Myocyte (in vitro differentiated cells): ENCODE data around the gene EPHA2. TPM values are rescaled to one million over a fixed set of nuclear protein-coding genes. Genes with fewer than 3 reads are reported as not detected.
A peak's percentile ranks its signal among the peaks of the same experiment; 100 is the strongest.
"Not testable (repeated sequence)": the region's sequence is repeated elsewhere in the genome, so short reads cannot be mapped to it uniquely, and the experiment has no call there.

ENCODE experiments used
- DNase-seq: peaks from one replicate; pipeline ENCODE4 v3.0.0-alpha.2; 2012; ENCODE audit warnings: low read depth
- total RNA-seq: library from RNA; depleted of rRNA; stranded (reverse); fragments of >200 nt; gene quantifications from 2 replicates; pipeline ENCODE4 v1.2.3, GENCODE V29; 2014

EPHA2 gene
- total RNA-seq, 1 donor from 2014 or later, result 18.1 TPM

DNA sequence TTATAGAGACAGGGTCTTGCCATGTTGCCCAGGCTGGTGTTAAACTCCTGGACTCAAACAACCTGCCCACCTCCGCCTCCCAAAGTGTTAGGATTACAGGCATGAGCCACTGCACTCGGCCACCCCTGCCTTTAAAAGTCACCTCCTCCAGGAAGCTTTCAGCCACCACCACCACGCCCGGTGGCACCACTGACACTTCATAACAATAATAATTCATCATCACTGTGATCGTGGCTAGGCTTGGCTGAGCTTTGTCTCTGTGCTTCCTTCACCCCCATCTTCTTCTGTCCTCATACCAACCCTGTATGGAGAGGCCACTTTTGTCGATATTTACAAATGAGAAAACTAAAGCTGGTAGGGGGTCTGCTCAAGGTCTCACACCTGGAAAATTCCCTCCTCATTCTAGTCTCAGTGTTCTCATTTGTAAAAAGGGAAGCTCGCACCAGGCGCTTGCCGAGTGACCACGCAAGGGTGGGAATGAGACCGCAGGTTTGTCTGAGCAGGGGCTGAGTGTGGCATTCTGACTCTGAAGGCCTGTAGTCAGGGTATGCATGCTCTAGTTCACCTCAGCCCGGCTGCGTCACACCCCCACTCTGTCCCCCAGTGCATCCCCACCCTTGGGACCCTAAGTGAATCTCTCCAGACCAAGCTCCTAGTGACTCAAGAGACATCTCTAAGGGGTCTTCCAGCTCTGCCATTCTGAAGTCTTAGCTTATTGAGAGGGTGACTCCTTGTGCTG is 12.9 kb upstream of the EPHA2 start:
- no peak for DNase-seq

DNA sequence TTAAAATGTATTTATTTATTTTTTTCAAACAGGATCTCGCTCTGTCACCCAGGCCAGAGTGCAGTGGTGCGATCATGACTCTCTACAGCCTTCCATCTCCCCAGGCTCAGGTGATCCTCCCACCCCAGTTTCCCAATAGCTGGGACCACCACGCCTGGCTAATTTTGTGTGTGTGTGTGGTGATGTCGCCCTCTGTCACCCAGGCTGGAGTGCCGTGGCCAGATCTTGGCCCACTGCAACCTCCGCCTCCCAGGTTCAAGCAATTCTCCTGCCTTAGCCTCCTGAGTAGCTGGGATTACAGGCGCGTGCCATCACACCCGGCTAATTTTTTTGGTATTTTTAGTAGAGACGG is 12.3 kb upstream of the EPHA2 start:
- not testable (repeated sequence) for DNase-seq

DNA sequence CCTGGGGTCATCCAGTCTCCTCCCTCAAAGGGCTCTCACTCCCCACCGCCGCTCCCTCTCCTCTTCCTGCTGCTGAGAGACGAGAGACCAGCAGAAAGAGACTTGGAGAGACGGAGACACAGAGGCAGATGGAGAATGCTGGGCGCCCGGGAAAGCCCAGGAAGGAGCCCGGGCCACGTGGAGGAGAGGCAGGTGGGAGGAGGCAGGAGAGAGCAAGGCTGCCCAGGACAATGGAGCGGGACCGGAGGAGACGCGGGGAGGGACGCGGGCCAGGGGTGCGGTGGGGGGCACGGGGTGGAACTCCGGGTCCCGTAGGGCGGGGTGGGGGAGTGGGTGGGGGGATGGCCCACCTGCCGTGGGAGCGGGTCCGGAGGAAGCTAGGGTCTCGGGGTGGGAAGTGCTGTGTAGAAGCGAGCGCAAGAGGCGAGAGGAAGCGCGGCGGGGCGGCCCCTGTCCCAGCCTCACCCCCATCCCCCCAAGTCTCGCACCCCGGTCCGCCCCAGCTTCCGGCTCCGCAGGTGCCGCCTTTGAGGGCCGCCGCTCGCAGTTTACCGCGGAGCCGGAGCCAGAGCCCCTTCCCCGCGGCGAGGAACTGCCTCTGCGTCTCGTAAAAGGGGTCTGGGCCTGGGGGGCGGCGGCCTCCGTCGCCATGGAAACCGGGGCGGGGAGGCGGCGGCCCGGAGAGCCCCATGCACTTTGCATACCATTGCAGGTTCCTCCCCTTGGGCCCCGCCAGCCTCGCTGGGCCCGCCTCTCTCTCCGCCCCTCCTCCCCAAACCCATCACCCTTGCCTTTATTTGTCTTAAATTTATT is 11.7 kb upstream of the EPHA2 start:
- no peak for DNase-seq

DNA sequence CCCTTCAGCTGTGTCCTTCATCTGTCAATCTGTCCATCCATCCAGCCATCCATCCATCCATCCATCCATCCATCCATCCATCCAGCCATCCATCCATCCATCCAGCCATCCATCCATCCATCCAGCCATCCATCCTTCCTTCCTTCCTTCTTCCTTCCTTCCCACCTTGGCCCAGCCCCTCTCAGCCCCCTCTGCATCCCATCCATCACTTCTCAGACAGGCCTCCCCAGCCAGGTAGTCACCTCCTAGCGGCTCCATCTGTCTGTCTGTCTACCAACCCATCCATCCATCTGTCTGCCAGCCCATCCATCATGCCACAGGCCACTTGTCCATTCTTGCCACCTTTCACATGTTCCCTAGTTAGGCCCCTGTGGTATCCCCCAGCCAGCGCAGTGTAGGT is 10.2 kb upstream of the EPHA2 start:
- DNase-seq, result no peak

DNA sequence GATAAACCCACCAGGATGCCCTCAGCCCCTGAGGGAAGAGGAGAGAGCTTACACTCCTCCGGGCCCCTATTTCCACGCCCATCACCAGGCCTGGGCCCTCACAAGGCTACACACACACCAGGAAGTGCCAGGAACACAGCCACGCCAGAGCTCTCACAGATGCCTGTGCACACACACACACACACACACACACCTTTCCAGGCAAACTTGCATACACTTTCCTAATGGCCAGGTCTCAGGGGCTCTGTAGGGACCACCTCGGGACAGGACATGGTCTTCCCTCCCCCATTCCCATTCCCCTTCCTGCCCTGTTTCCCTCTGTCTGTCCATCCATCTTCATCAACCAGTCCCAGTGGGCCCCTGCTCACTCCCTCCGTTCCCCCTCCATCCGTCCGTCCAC is 9.7 kb upstream of the EPHA2 start:
- no peak for DNase-seq

DNA sequence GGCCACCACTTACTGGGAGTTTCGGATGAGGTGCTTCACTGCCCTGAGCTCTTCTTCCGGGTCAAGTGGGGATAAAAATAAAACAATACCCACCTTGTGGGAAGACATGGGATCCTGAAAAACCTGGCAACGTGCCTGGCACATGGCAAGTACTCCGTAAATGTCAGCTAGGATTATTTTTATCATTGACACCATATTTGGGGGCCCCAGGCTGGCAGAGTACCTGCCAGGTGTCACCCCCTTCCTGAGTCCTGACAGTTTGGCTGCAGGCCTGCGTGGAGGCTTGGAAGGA is 9.2 kb upstream of the EPHA2 start:
- DNase-seq, result no peak

DNA sequence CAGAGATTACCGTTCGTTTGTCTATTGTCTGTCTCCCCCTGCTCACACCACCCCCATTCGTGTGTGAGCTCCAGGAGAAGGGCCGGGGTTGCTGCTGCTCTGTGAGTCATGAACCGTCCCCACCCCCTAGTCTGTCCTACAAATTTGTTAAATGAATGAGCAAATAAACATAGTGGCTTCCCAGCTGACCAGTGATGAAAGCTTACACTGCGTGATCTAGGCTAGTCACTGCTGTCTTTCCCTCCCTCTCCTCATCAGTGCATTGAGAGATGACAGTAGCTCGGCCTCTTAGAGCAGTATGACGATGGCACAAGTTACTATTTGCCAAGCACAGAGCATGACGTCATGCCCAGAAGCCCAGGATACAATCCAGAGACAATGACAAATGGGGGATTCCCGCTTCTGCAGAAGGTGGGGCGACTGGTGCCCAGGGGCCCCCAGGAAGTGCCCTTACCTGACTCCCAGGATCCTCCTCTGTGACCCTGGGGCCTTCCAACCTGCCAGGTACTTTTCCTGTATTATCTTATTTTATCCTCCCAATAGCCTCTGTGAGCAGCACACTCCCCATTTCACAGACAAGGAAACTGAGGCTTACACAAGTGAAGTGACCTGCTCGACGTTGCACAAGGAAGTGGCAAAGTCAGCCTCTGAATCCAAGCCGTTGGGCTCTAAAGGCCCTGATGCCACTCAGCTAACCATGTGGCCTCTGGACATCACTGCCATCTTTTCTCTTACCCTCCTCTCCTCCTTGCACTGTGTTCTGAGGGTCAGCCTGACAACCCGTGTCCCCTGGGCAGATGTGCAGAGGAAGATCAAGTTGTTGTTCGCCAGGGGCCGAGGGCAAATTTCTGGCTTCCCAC is 8.6 kb upstream of the EPHA2 start:
- DNase-seq, result peak; percentile 85

DNA sequence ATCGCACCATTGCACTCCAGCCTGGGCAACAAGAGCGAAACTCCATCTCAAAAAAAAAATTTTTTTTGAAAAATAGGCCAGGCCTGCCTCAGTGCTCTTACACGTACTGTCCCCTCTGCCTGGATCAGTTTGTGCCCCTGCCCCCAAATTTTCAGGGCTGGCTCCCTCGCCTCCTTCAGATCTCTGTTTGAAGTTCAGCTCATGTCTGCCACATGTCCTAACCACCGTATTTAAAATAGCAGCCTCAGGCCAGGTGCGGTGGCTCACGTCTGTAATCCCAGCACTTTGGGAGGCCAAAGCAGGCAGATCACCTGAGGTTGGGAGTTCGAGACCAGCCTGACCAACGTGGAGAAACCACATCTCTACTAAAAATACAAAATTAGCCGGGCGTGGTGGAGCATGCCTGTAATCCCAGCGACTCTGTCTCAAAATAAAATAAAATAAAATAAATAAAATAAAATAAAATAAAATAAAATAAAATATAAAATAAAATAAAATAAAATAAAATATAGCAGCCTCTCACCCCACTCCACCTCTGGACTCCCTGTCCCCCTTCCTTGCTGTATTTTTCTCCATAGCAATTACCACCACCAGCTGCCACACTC is 7.8 kb upstream of the EPHA2 start:
- DNase-seq, result not testable (repeated sequence)

DNA sequence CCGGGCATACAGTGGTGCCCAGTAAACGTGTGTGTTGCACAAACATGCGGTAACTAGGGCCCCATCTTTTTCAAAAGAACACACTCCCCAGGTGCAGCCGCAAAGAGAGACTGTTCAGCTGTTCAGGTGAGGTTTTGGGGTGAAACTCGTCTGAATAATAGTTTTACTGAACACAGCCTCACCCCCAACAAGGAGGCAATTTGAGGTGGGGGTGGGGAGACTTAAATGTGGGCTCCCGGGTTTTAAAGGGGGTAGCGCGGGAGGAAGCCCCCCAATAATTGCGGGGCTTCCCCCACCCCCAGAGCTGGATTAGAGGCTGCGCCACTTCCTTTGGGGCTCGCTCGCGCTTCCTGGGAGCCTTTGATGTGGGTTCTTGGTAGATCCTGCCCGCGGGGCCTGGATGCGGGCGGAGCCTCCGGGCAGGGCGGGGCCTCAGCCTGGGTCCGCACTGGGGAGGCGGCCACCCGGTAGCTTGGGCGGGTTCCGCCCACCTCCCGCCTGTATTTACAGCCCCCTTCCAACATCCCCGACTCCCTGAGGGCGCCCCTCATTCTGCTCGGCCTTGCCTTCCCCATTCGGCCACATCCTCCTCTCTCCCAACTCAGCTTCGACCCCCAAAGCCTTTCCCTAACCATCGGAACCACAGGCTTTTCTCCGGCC is 6.4 kb upstream of the EPHA2 start:
- DNase-seq, result no peak

DNA sequence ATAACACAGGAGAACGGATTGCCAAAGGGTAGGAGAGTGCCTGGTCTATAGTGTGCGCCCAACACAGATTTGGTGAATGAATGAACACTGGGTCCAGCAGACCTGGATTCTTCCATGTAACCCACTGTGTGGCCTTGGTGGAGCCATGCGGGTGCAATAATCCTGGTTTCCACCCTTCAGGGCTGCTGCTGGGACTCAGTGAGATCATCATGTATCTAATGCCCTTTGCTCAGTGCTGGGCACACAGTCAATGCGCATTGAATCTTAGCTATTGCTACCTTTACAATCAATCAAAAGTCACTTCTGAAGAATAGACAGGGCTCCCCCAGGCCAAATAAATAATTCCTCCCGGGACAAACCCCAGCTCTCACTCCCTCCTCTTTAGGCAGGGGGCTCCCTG is 5.8 kb upstream of the EPHA2 start:
- DNase-seq, result no peak

DNA sequence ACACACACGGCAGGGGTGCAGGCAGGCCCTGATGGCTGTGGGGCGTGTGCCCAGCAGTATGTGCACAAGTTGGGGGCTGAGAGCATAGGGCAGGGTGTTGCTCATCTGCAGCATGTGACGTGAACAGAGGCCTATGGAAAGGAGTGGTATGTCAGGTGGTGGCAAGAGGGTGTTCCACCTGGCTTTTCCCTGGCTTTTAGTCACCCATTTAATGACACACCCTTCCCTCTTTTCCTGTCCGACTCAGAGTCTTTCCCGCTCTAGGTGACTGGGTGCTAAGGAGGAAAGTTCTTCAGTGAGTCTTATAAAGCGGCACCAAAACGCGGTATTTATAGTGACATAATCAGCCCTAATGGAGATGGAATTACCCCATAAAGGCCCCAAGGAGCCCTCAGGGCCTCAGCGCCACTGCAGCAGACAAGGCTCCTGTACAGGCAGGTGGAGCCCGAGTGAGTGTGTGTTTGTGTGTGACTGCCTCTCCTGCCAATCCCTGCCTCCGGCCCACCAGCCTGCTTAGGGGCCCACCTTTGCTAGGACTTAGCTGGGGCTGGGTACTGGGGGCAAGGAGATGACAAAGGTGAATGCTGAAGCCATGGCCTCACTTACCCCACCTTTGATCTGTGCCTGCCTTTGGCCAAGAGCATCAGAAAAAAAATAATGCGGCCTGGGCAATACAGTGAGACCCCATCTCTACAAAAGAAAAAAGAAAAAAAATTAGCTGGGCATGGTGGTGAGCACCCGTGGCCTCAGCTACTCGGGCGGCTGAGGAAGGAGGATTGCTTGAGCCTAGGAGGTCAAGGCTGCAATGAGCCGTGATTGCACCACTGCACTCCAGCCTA is 3.3 kb upstream of the EPHA2 start:
- DNase-seq, result no peak

DNA sequence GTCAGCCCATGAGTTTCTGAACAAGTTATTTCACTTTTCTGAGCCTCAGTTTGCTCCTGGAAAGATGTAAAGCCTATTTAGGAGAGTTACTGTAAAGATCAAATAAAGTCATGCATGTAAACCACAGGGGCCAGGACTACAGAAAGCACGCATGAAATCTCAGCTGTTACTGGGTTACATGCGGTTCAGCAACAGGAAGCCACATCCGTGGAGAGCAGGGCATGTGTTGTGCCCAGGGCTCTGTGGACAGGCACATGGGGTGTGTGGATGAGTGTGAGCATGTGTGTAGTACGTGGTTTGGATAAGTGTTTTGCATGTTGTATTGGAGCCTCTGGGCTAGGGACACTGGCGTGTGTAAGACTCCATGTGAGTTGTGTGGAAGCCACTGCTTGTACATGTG is 2.2 kb upstream of the EPHA2 start:
- DNase-seq, result no peak

DNA sequence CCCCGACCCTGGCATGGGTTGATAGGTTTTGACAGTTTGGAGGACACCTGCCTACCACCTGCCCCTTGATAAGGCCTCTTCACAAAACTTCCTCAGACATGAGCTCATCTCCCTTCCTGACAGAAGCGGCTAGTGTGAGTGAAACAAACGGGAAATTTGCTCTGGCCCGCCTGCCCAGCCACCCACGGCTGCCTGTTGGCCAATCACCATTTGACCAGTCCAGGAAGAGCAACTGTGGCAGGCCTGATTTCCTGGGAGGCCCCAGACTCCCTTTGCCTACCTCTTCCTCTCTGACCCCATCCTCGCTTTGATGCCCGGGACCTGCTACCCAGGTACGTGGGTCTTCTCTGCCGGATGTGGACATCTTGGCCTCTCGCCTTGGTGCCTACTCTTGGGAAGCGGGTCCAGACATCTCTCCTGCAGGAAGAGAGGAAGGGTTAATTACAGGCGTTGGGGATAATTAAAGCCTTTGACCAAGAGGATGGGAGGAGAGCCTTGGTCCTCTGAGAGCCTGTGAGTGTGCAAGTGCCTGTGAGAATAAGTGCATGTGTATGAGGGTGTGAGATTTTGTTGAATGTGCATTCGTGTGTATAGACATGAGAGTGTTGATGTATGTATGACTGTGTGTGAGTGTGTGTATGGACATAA is 1.1 kb upstream of the EPHA2 start:
- no peak for DNase-seq

DNA sequence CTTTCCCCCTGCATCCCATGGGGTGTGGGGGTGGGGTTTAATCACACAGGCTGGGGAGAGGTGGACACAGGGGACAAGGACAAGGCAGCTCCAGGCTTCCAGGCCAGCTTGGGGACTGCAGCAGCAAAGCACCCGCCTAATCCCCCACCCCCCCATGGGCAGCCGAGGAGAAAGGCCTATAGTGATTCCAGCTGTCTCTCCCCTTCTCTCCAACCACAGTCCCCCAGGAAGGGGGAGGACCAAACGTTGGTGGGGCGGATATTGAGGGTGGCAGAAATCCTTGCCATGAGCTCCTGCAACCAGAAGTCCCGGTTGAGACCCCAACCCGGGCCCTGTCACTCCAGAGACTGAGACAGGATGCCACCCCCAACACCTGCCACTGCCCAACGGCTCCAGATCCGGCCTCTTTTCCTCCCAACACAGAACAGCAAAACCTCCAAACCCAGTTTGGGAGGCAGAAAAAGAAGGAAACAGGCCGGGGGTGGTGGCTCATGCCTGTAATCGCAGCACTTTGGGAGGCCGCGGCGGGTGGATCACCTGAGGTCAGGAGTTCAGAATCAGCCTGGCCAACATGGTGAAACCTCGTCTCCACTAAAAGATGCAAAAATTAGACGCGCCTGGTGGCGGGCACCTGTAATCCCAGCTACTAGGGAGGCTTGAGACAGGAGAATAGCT is 1.7 kb downstream of the EPHA2 start:
- no peak for DNase-seq

DNA sequence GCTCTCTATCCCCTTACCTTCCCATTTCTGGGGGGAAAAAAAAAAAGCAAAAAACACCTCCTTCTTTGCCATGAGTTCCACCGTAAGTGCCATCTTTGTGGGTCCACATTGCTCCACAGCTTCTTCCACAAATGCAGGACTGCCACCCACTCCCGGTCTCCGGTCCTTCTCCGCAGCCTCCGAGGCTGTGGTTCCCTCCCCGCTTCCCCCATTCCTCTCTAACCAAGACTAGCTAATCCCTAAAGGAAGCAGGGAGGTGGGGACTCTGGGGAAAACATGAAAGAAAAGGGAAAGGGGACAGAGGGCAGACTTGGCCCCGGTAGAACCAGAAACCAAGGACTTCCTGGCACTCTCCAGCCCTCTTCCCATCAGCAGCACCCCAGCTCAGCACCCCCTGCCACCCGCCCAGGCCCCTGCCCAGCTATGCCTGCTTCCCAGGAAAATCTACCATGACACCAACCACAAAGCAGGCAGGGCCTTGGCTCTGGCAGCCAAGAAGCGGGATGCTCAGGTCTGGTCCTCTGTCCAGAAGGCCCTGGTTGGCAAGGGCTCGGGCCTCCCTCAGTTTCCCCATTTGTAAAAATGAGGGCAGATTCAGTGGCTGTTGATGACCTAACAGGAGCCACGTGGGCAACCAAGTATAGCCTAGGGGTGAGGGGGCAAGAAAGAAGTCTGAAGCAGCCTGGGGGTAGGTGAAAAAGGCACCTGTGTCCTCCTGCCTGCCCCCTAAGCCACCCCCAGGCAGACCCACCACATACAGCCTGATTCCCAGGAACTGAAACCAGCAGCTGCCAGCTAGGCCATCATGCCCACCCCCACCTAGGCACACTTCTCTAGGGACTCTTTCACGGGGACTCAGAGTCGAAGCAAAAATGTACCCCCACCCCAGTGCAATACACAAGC is 2.5 kb downstream of the EPHA2 start:
- no peak for DNase-seq

DNA sequence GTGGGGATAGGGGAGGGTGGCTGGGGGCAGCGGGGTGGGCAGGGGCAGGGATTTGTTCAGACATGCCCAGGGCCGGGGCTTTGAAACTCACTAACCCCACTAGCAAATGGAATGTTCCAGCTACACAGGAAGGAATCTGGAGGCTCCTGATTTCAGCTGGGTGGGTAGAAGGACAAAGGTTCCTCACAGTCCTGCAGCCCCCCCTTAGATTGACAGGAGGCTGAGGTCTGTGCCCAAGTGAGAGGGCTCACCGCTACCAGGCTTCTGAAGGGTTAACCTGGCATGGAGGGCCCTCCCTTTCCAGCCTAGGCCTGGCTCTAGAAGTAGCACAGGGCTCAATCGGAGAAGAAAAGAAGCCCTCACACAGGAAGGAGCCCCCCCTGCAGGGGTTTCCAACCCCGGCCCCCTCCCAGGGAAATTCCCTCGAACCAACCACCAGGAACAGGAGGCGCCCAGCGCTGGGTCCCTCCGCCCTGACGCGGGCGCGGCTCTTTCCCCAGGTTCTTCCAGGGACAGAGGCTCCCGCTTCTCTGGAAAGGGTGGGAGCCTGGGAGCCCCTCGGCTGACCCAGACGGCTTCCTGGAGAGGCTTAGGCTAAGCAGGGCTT is 3.3 kb downstream of the EPHA2 start:
- no peak for DNase-seq

DNA sequence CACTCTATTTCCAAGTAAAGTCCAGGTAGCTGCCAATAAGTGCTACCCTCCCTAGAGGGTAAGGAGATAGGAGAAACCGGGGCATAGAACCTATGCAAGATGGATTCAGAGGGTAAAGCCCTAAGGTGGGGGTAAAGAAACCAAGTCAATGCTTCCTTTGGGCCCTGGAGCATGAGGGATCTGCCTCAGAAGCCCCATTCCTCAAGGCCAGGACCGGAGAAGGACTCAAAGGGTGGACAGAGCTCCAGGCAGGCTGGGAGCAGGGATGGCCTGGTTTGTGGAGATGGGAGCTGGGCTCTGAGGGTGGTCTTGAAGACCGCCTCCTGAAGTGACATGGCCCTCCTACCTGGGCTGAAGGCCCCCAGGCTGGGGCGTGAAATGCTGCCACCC is 3.9 kb downstream of the EPHA2 start:
- no peak for DNase-seq
